GM23338 (cell line): ENCODE data around the gene SLC16A2. TPM values are rescaled to one million over a fixed set of nuclear protein-coding genes. Genes with fewer than 3 reads are reported as not detected.

Experiments
- ATAC-seq: fragments of 200-7000 bp; cut with Tn5 transposase; 3 replicates; pipeline ENCODE4 v1.9.1; 2020
- DNase-seq: peaks from one replicate; pipeline ENCODE4 v3.0.0-alpha.2; 2015; ENCODE audit warnings: low spot score
- H2AFZ ChIP-seq: fragments of 200-600 bp; sonication (generic); 2 replicates; pipeline ENCODE4 v1.8.0; 2016; ENCODE audit warnings: antibody characterized with exemption, mild to moderate bottlenecking, moderate library complexity
- H3F3A ChIP-seq: fragments of 200-600 bp; sonication (generic); replicated peaks from 2 replicates; pipeline ENCODE4 v1.8.0; 2017; ENCODE audit warnings: antibody characterized with exemption, mixed run types, low read depth
- H3K27ac ChIP-seq: fragments of 200-600 bp; sonication (generic); 2 replicates; pipeline ENCODE4 v1.6.1; 2016; ENCODE audit warnings: low read depth
- H3K27me3 ChIP-seq: fragments of 200-600 bp; sonication (generic); 2 replicates; pipeline ENCODE4 v1.8.0; 2016; ENCODE audit warnings: mild to moderate bottlenecking, mixed run types, moderate library complexity; ENCODE audit not compliant: insufficient read depth
- H3K36me3 ChIP-seq: fragments of 200-600 bp; sonication (generic); 2 replicates; pipeline ENCODE4 v1.8.0; 2016; ENCODE audit warnings: mild to moderate bottlenecking; ENCODE audit not compliant: insufficient read depth
- H3K4me1 ChIP-seq: fragments of 200-600 bp; sonication (generic); 2 replicates; pipeline ENCODE4 v1.8.0; 2016; ENCODE audit warnings: mild to moderate bottlenecking, moderate library complexity; ENCODE audit not compliant: insufficient read depth
- H3K4me2 ChIP-seq: fragments of 200-600 bp; sonication (generic); 2 replicates; pipeline ENCODE4 v1.7.1; 2017; ENCODE audit warnings: mixed run types
- H3K4me3 ChIP-seq: fragments of 200-600 bp; sonication (generic); 2 replicates; pipeline ENCODE4 v1.6.1; 2016; ENCODE audit warnings: mixed run types
- H3K79me2 ChIP-seq: fragments of 200-600 bp; sonication (generic); replicated peaks from 2 replicates; pipeline ENCODE4 v1.8.0; 2017; ENCODE audit warnings: mild to moderate bottlenecking; ENCODE audit not compliant: insufficient read depth
- H3K9me2 ChIP-seq: fragments of 200-600 bp; sonication (generic); 2 replicates; pipeline ENCODE4 v1.8.0; 2017; ENCODE audit not compliant: insufficient read depth
- H4K20me1 ChIP-seq: fragments of 200-600 bp; sonication (generic); replicated peaks from 2 replicates; pipeline ENCODE4 v1.8.0; 2017; ENCODE audit warnings: mild to moderate bottlenecking; ENCODE audit not compliant: insufficient read depth
- H3K27ac Mint-ChIP-seq: 2 replicates; pipeline ENCODE4 v1.8.0; 2020; ENCODE audit warnings: inconsistent platforms, mild to moderate bottlenecking, moderate library complexity, mixed read lengths
- H3K27me3 Mint-ChIP-seq: 3 replicates; pipeline ENCODE4 v1.8.0; 2022; ENCODE audit warnings: low read depth, mild to moderate bottlenecking, moderate library complexity, mixed read lengths, inconsistent platforms; ENCODE audit not compliant: insufficient read depth, poor library complexity
- H3K36me3 Mint-ChIP-seq: 3 replicates; pipeline ENCODE4 v1.8.0; 2021; ENCODE audit warnings: low read depth, mild to moderate bottlenecking, inconsistent platforms, moderate library complexity, mixed read lengths
- H3K4me1 Mint-ChIP-seq: 3 replicates; pipeline ENCODE4 v1.8.0; 2020; ENCODE audit warnings: mild to moderate bottlenecking, inconsistent platforms, mixed read lengths
- H3K4me3 Mint-ChIP-seq: 3 replicates; pipeline ENCODE4 v1.8.0; 2021; ENCODE audit warnings: moderate library complexity, mild to moderate bottlenecking, inconsistent platforms, mixed read lengths
- H3K9me3 Mint-ChIP-seq: 3 replicates; pipeline ENCODE4 v1.8.0; 2020; ENCODE audit warnings: moderate library complexity, mild to moderate bottlenecking, inconsistent platforms, mixed read lengths
- EZH2phosphoT487 ChIP-seq: fragments of 200-600 bp; sonication (generic); IDR thresholded peaks from one replicate; pipeline ENCODE4 v1.8.1; 2018; ENCODE audit warnings: antibody characterized with exemption; ENCODE audit not compliant: unreplicated experiment
- JUNB ChIP-seq: IDR thresholded peaks from one replicate; pipeline ENCODE4 v1.6.1; 2016; ENCODE audit warnings: antibody characterized with exemption; ENCODE audit not compliant: unreplicated experiment
- NANOG ChIP-seq: IDR thresholded peaks from 2 replicates; pipeline ENCODE4 v1.6.1; 2016; ENCODE audit warnings: antibody characterized with exemption, borderline replicate concordance
- STAT1 ChIP-seq: IDR thresholded peaks from one replicate; pipeline ENCODE4 v1.6.1; 2016; ENCODE audit warnings: antibody characterized with exemption; ENCODE audit not compliant: unreplicated experiment
- ZNF114 ChIP-seq: fragments of 250-450 bp; sonication (Bioruptor Pico); IDR thresholded peaks from 2 replicates; pipeline ENCODE4 v1.5.0; 2020; ENCODE audit warnings: mild to moderate bottlenecking, moderate library complexity
- polyA plus RNA-seq: library from polyadenylated mRNA; unstranded; fragments of >200 nt; fragmentation: Nextera tagmentation; extraction: Ambion mirVana; gene quantifications from 2 replicates; pipeline ENCODE4 v1.2.1, GENCODE V29; 2016
- total RNA-seq: library from RNA; depleted of rRNA; stranded (reverse); fragments of >200 nt; shearing (Covaris generic); gene quantifications from 2 replicates; pipeline ENCODE4 v1.2.3, GENCODE V29; 2014
- TF ChIP-seq, protein P1 (sequence below): IDR thresholded peaks from one replicate; pipeline ENCODE4 v1.6.1; 2018; ENCODE audit warnings: antibody characterized with exemption; ENCODE audit not compliant: unreplicated experiment
- TF ChIP-seq, protein P2 (sequence below): fragments of 250-450 bp; sonication (Bioruptor Pico); IDR thresholded peaks from 2 replicates; pipeline ENCODE4 v1.5.0; 2020; ENCODE audit warnings: mild to moderate bottlenecking, moderate library complexity
- TF ChIP-seq, protein P3 (sequence below): IDR thresholded peaks from 2 replicates; pipeline ENCODE4 v1.6.1; 2016; ENCODE audit warnings: antibody characterized with exemption

Gene SLC16A2
- total and polyA plus RNA-seq, 2 experiments from 2014 or later: 11.1 to 27.9 TPM

DNA sequence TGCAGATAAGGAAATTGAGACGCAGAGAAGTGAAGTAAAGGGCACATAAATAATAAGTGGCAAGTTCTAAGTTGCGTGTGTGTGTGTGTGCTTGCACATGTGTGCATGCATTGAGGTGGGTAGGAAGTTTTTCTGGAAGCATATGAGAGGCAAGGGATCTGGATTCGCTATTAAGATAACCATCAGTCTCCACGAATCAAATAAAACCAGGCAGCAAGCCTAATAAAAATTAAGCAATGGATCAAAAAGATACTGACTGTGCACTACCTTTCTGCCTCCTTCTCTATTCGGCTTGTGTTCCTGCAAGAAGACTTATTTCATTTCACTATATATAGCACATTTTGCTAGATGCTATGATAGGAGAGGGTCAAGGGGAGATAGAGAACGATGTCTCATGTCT is 23.8 kb downstream of the SLC16A2 start:
- ATAC-seq: no peak

More for the DNA sequence above, 23.8 kb downstream of the SLC16A2 start:
- H4K20me1 ChIP-seq: no peaks in the 10 kb centered on the region
- no peak overlapping the region for H2AFZ ChIP-seq
- H3K4me3 ChIP-seq: no peak overlapping the region
- no peaks in the 10 kb centered on the region for H3K36me3 ChIP-seq
- Mint-ChIP-seq H3K4me1 (peaks cover 5% of the 10 kb centered on the region; the same call in 1 of the 3 replicates), H3K4me3 (no peak overlapping the region), H3K9me3 (no peaks in the 10 kb centered on the region), H3K27ac (no peak overlapping the region), H3K36me3 (peaks cover 3% of the 10 kb centered on the region; the same call in 1 of the 3 replicates), H3K27me3 (no peaks in the 10 kb centered on the region)
- H3K9me2 ChIP-seq: no peaks in the 10 kb centered on the region
- no peaks in the 10 kb centered on the region for H3K27me3 ChIP-seq
- H3K4me1 ChIP-seq: no peaks in the 10 kb centered on the region
- no peak overlapping the region for H3K27ac ChIP-seq
- no peaks in the 10 kb centered on the region for H3K79me2 ChIP-seq
- TF ChIP-seq, protein P1, sequence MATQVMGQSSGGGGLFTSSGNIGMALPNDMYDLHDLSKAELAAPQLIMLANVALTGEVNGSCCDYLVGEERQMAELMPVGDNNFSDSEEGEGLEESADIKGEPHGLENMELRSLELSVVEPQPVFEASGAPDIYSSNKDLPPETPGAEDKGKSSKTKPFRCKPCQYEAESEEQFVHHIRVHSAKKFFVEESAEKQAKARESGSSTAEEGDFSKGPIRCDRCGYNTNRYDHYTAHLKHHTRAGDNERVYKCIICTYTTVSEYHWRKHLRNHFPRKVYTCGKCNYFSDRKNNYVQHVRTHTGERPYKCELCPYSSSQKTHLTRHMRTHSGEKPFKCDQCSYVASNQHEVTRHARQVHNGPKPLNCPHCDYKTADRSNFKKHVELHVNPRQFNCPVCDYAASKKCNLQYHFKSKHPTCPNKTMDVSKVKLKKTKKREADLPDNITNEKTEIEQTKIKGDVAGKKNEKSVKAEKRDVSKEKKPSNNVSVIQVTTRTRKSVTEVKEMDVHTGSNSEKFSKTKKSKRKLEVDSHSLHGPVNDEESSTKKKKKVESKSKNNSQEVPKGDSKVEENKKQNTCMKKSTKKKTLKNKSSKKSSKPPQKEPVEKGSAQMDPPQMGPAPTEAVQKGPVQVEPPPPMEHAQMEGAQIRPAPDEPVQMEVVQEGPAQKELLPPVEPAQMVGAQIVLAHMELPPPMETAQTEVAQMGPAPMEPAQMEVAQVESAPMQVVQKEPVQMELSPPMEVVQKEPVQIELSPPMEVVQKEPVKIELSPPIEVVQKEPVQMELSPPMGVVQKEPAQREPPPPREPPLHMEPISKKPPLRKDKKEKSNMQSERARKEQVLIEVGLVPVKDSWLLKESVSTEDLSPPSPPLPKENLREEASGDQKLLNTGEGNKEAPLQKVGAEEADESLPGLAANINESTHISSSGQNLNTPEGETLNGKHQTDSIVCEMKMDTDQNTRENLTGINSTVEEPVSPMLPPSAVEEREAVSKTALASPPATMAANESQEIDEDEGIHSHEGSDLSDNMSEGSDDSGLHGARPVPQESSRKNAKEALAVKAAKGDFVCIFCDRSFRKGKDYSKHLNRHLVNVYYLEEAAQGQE: no peak
- TF ChIP-seq NANOG: no peak
- TF ChIP-seq ZNF114 (CRISPR knock-in tag): no peak
- TF ChIP-seq, protein P2, sequence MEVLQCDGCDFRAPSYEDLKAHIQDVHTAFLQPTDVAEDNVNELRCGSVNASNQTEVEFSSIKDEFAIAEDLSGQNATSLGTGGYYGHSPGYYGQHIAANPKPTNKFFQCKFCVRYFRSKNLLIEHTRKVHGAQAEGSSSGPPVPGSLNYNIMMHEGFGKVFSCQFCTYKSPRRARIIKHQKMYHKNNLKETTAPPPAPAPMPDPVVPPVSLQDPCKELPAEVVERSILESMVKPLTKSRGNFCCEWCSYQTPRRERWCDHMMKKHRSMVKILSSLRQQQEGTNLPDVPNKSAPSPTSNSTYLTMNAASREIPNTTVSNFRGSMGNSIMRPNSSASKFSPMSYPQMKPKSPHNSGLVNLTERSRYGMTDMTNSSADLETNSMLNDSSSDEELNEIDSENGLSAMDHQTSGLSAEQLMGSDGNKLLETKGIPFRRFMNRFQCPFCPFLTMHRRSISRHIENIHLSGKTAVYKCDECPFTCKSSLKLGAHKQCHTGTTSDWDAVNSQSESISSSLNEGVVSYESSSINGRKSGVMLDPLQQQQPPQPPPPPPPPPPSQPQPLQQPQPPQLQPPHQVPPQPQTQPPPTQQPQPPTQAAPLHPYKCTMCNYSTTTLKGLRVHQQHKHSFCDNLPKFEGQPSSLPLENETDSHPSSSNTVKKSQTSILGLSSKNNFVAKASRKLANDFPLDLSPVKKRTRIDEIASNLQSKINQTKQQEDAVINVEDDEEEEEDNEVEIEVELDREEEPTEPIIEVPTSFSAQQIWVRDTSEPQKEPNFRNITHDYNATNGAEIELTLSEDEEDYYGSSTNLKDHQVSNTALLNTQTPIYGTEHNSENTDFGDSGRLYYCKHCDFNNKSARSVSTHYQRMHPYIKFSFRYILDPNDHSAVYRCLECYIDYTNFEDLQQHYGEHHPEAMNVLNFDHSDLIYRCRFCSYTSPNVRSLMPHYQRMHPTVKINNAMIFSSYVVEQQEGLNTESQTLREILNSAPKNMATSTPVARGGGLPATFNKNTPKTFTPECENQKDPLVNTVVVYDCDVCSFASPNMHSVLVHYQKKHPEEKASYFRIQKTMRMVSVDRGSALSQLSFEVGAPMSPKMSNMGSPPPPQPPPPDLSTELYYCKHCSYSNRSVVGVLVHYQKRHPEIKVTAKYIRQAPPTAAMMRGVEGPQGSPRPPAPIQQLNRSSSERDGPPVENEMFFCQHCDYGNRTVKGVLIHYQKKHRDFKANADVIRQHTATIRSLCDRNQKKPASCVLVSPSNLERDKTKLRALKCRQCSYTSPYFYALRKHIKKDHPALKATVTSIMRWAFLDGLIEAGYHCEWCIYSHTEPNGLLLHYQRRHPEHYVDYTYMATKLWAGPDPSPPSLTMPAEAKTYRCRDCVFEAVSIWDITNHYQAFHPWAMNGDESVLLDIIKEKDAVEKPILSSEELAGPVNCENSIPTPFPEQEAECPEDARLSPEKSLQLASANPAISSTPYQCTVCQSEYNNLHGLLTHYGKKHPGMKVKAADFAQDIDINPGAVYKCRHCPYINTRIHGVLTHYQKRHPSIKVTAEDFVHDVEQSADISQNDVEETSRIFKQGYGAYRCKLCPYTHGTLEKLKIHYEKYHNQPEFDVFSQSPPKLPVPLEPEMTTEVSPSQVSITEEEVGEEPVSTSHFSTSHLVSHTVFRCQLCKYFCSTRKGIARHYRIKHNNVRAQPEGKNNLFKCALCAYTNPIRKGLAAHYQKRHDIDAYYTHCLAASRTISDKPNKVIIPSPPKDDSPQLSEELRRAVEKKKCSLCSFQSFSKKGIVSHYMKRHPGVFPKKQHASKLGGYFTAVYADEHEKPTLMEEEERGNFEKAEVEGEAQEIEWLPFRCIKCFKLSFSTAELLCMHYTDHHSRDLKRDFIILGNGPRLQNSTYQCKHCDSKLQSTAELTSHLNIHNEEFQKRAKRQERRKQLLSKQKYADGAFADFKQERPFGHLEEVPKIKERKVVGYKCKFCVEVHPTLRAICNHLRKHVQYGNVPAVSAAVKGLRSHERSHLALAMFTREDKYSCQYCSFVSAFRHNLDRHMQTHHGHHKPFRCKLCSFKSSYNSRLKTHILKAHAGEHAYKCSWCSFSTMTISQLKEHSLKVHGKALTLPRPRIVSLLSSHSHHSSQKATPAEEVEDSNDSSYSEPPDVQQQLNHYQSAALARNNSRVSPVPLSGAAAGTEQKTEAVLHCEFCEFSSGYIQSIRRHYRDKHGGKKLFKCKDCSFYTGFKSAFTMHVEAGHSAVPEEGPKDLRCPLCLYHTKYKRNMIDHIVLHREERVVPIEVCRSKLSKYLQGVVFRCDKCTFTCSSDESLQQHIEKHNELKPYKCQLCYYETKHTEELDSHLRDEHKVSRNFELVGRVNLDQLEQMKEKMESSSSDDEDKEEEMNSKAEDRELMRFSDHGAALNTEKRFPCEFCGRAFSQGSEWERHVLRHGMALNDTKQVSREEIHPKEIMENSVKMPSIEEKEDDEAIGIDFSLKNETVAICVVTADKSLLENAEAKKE (CRISPR knock-in tag): no peak
- no peak for TF ChIP-seq STAT1
- TF ChIP-seq EZH2phosphoT487: no peak
- TF ChIP-seq, protein P3, sequence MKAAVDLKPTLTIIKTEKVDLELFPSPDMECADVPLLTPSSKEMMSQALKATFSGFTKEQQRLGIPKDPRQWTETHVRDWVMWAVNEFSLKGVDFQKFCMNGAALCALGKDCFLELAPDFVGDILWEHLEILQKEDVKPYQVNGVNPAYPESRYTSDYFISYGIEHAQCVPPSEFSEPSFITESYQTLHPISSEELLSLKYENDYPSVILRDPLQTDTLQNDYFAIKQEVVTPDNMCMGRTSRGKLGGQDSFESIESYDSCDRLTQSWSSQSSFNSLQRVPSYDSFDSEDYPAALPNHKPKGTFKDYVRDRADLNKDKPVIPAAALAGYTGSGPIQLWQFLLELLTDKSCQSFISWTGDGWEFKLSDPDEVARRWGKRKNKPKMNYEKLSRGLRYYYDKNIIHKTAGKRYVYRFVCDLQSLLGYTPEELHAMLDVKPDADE: no peak
- TF ChIP-seq JUNB: no peak
- DNase-seq: no peak
- no peak overlapping the region for H3K4me2 ChIP-seq
- H3F3A ChIP-seq: no peaks in the 10 kb centered on the region
